Progenitor cell of endocrine pancreas (in vitro differentiated cells): ENCODE measurements around the gene MSGN1. TPM values are rescaled to one million over a fixed set of nuclear protein-coding genes. Genes with fewer than 3 reads are reported as not detected.
"Not testable (repeated sequence)": the region's sequence is repeated elsewhere in the genome, so short reads cannot be mapped to it uniquely, and the experiment has no call there.

Source experiments
- DNase-seq: peaks from one replicate; pipeline ENCODE4 v3.0.0; 2021; ENCODE audit warnings: low spot score; ENCODE audit not compliant: unreplicated experiment
- H3K27ac Mint-ChIP-seq: 2 replicates; pipeline ENCODE4 v1.8.0; 2021; ENCODE audit warnings: mild to moderate bottlenecking, moderate library complexity, mixed read lengths
- H3K27me3 Mint-ChIP-seq: 2 replicates; pipeline ENCODE4 v1.8.0; 2021; ENCODE audit warnings: mixed read lengths
- H3K36me3 Mint-ChIP-seq: 2 replicates; pipeline ENCODE4 v1.8.0; 2022; ENCODE audit warnings: mixed read lengths; ENCODE audit not compliant: insufficient read depth
- H3K4me1 Mint-ChIP-seq: 2 replicates; pipeline ENCODE4 v1.8.0; 2021; ENCODE audit warnings: low read depth, mixed read lengths
- H3K4me3 Mint-ChIP-seq: 2 replicates; pipeline ENCODE4 v1.8.0; 2021; ENCODE audit warnings: low read depth, mild to moderate bottlenecking, moderate library complexity, mixed read lengths
- H3K9me3 Mint-ChIP-seq: 2 replicates; pipeline ENCODE4 v1.8.0; 2021; ENCODE audit warnings: low read depth, mixed read lengths
- total RNA-seq: library from RNA; stranded (reverse); gene quantifications from 2 replicates; pipeline ENCODE4 v1.2.1, GENCODE V29; 2021
- TF ChIP-seq, protein P1 (sequence below): fragments of 200-600 bp; sonication (generic); IDR thresholded peaks from one replicate; pipeline ENCODE4 v1.5.0; 2021; ENCODE audit warnings: antibody characterized with exemption, mild to moderate bottlenecking; ENCODE audit not compliant: unreplicated experiment

Gene MSGN1
- total RNA-seq, 1 donor from 2014 or later, result not detected

DNA sequence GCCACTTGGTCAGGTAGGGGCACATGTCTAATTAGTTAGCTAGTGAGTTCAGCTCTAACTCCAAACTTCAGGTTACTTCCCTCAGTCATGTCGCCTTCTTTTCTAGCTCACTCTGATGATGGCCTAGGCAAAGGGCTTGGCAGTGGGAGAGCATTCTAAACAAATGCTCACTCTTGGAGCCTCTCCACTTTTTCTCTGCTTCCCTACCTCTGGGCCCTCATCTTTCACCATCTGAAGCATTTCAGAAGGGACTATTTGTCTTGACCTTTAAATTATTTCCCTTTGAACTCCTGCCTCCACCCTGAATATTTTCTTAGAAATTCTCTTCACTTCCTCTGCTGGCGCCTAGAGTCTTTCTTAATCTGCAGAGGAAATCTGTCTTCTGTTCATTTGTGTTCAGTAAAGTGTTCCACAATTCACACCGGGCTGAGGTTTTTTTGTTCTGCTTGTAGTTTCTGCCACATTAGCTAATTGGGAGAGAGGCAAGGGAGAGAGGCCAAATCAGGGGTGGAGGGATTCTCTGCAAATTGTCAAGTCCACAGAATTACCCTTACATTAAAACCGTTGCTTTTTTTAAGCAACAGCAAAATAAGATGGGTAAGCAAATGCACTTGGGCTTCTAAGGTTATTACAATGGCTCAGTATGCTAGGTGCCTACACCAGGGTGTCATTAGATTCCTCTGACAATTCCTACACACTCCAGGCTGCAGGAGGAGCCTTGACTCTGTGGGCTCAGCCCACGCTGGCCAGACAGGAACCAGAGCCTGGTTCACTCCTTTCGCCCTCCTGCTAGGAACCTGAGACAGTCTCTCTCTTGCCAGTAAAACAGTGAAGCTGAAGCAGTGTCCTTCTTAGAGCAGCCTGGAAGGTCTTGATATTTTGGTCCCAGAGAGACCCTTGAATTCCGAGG lies 5.5 kb downstream of the MSGN1 start:
- H3K27ac Mint-ChIP-seq, result no peak overlapping the region
- no peaks in the 10 kb centered on the region for H3K9me3 Mint-ChIP-seq
- H3K4me3 Mint-ChIP-seq, result no peak overlapping the region
- TF ChIP-seq, protein P1, sequence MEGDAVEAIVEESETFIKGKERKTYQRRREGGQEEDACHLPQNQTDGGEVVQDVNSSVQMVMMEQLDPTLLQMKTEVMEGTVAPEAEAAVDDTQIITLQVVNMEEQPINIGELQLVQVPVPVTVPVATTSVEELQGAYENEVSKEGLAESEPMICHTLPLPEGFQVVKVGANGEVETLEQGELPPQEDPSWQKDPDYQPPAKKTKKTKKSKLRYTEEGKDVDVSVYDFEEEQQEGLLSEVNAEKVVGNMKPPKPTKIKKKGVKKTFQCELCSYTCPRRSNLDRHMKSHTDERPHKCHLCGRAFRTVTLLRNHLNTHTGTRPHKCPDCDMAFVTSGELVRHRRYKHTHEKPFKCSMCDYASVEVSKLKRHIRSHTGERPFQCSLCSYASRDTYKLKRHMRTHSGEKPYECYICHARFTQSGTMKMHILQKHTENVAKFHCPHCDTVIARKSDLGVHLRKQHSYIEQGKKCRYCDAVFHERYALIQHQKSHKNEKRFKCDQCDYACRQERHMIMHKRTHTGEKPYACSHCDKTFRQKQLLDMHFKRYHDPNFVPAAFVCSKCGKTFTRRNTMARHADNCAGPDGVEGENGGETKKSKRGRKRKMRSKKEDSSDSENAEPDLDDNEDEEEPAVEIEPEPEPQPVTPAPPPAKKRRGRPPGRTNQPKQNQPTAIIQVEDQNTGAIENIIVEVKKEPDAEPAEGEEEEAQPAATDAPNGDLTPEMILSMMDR, result no peak
- peaks cover 2% of the 10 kb centered on the region for H3K27me3 Mint-ChIP-seq
- peaks cover 10% of the 10 kb centered on the region for H3K4me1 Mint-ChIP-seq
- no peaks in the 10 kb centered on the region for H3K36me3 Mint-ChIP-seq
- no peak for DNase-seq

- no peaks in the 10 kb centered on the region for H3K36me3 Mint-ChIP-seq
- no peaks in the 10 kb centered on the region for H3K27me3 Mint-ChIP-seq
- no peak for DNase-seq
- H3K4me3 Mint-ChIP-seq, result no peak overlapping the region
- H3K27ac Mint-ChIP-seq, result no peak overlapping the region
- peaks cover 11% of the 10 kb centered on the region for H3K4me1 Mint-ChIP-seq
- TF ChIP-seq, protein P1, result no peak
- no peaks in the 10 kb centered on the region for H3K9me3 Mint-ChIP-seq
Observed at GRCh38 chr2:17822445-17823117, 6.3 kb downstream of the MSGN1 start.

GRCh38 chr2:17823646-17824045 lies 7.4 kb downstream of the MSGN1 start:
- not testable (repeated sequence) for H3K27ac Mint-ChIP-seq, H3K27me3 Mint-ChIP-seq, H3K9me3 Mint-ChIP-seq, DNase-seq, H3K36me3 Mint-ChIP-seq, H3K4me3 Mint-ChIP-seq
- H3K4me1 Mint-ChIP-seq, result peaks cover 14% of the 10 kb centered on the region

- H3K4me1 Mint-ChIP-seq, result peaks cover 13% of the 10 kb centered on the region
Observed at GRCh38 chr2:17827316-17827715, 11.1 kb downstream of the MSGN1 start.

DNA sequence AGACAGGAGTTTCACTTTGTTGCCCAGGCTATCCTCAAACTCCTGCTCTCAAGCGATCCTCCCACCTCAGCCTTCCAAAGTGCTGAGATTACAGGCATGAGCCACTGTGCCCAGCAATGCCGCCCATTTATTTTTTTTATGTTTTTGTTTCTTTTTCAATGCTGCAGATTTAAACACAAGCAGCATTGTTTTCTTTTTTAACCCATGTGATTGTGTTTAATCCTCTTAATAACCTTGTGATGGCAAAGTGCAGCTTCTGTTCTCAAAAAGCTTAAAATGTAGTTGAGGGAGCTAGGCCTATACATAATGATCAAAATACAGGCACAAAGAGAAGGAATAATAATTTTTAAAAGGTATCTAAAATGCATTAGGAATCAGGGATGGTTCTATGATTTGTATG lies 11.5 kb downstream of the MSGN1 start:
- Mint-ChIP-seq H3K9me3 (no peaks in the 10 kb centered on the region), H3K4me3 (no peak overlapping the region), H3K4me1 (peaks cover 11% of the 10 kb centered on the region), H3K36me3 (no peaks in the 10 kb centered on the region), H3K27me3 (peaks cover 36% of the 10 kb centered on the region), H3K27ac (no peak overlapping the region)
- no peak for DNase-seq
- TF ChIP-seq, protein P1, result no peak

More at GRCh38 chr2:17827316-17827715, 11.1 kb downstream of the MSGN1 start:
- no peak for DNase-seq
- Mint-ChIP-seq H3K9me3 (no peaks in the 10 kb centered on the region), H3K36me3 (no peaks in the 10 kb centered on the region), H3K4me3 (no peak overlapping the region), H3K27me3 (peaks cover 34% of the 10 kb centered on the region), H3K27ac (peak overlapping the region; percentile 62)
- TF ChIP-seq, protein P1, result no peak
